Testis (tissue), 2 donors: ENCODE data around the gene LAIR2.

Experiments used
- CTCF ChIP-seq, 3 experiments: fragments of 450-650 bp in 2 of 3; fragments of 200-600 bp in 1 of 3; sonication (generic) in 1 of 3; IDR thresholded peaks; one replicate each; pipeline ENCODE4 v1.5.1; 2016 to 2019; ENCODE audit warnings: antibody characterized with exemption in 3 of 3, mild to moderate bottlenecking in 2 of 3, moderate library complexity in 1 of 3
- POLR2A ChIP-seq: fragments of 450-650 bp; IDR thresholded peaks from one replicate; pipeline ENCODE4 v1.6.1; 2017; ENCODE audit warnings: antibody characterized with exemption, mild to moderate bottlenecking, moderate library complexity

GRCh38 chr19:54489766-54490165 is 12.9 kb upstream of the LAIR2 start:
- TF ChIP-seq CTCF (IDR thresholded peaks at IDR 0.05) (no peak), POLR2A (no peak)
